Measurements from ENCODE around the gene RNF220.

Gene RNF220

GRCh38 chr1:44543786-44544185 is 138.7 kb downstream of the RNF220 start:
- H3K27ac ChIP-seq: no peak overlapping the region

GRCh38 chr1:44544960-44545359 is 139.9 kb downstream of the RNF220 start:
- TF ChIP-seq CTCF (conservative IDR thresholded peaks at IDR 0.05): no peak
- H3K27ac ChIP-seq: no peak overlapping the region

More at GRCh38 chr1:44543786-44544185, 138.7 kb downstream of the RNF220 start:
- no peak for TF ChIP-seq CTCF (conservative IDR thresholded peaks at IDR 0.05)

DNA sequence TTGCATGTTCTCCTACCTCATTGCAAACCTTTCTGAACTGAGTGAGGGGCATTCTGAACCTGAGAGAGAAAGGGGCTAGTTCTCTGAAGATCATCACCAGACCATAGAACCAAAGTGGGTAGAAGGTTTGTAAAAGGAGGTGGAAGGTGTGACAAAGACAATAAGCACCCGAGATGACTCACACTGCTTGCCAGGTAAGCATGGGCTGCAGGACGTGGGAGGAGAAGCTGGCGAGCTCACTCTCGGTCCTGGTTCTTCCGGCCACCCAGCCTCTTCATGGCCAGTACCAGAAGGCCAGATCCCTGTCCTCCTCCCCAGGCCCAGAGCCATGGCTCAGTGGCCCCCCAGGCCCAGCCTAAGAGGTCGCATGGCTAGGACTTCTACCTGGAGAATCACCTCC is 140.9 kb downstream of the RNF220 start:
- no peak for TF ChIP-seq CTCF (conservative IDR thresholded peaks at IDR 0.05)
- no peak overlapping the region for H3K27ac ChIP-seq

DNA sequence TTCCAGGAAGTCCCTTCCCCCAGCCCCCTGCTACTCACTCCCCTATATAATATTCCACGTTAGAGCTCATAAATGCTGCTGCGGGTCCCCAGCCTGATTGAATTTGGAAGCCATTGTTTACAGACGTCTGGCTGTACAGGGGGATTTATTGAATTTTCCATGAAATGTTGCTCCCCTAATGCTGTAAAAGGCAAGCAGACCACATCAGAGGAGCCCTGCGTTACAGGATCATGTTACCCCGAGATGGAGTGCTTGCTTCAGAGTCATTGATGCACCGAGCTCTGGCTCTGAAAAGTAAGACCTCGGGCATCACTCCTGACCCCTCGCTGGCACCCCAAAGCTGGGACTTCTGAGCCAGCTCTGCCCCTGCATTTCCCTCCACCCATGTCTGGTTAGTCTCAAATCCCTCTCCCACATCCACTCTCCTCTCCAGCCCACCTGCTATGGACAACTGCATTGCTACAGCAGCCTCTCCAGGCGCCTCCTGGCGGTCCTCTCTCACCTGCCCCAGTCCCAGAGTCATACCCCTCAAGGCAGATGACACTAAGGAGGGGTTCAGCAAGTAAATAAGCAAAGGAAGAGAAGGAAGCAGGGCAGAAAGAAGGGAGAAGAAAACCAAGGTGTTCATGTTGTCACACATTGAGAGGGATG is 141.5 kb downstream of the RNF220 start:
- H3K27ac ChIP-seq: no peak overlapping the region
- no peak; the same call in 1 of the 2 replicates for TF ChIP-seq CTCF (conservative IDR thresholded peaks at IDR 0.05)

DNA sequence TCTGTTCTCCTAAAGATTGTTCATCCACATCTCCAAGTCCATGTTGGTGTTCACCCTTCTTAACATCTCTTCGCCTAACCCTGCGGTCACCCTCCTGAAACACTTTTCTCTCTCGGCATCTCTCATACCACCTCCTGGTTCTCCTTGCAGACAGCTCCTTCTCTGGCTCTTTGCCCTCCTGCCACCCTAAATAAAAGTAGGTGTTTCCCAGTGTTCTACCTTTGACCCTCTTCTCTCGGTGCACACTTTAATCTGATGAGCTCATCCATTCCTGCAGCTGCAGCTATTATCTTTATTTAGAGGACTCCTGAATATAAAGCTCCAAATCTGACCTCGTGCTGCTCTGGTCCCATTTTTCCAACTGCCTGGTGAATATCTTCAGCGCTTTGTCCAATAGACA is 142.3 kb downstream of the RNF220 start:
- TF ChIP-seq CTCF (conservative IDR thresholded peaks at IDR 0.05): no peak
- no peak overlapping the region for H3K27ac ChIP-seq

- H3K27ac ChIP-seq: no peak overlapping the region
- TF ChIP-seq CTCF (conservative IDR thresholded peaks at IDR 0.05): no peak
Observed at GRCh38 chr1:44547837-44548236, 142.8 kb downstream of the RNF220 start.

DNA sequence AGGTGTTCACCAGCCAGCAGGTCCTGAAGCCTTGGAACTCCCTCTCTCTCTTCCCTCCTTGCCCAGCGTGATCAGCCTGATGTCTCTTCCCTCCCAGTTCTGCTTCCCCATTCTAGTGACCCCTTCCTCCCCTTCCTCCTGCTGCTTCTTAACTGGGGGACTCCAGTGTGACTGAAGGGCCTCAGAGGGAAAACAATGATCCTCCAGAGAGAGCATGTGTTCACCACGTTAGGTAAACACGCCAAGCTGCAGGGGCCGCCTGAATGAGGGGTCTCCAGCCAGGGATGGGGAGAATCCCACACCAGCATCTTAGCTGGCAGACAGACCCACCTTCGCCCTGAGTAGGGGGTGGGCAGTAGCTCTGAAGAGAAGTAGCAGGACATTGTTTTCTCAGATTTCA is 144.5 kb downstream of the RNF220 start:
- TF ChIP-seq CTCF (conservative IDR thresholded peaks at IDR 0.05): no peak
- no peak overlapping the region for H3K27ac ChIP-seq

All from VCaP (cell line).